IMR-90 (cell line): ENCODE measurements around the gene TOMM6. TPM values are rescaled to one million over a fixed set of nuclear protein-coding genes. Genes with fewer than 3 reads are reported as not detected.

Experiments
- ATAC-seq: fragments of 200-7000 bp; cut with Tn5 transposase; 2 replicates; pipeline ENCODE4 v1.9.1; 2020; ENCODE audit warnings: low read depth, mild to moderate bottlenecking, moderate library complexity
- BruUV-seq: library from RNA; stranded (reverse); fragments of 400-500 nt; replicated peaks from 2 replicates; lab custom pipeline; 2021; lab: Mats Ljungman, UMichigan
- CTCF ChIA-PET: fragments of 300-600 bp; formaldehyde crosslinking; extraction: SDS; loops from one replicate; lab custom pipeline; 2021; ENCODE audit warnings: antibody characterized with exemption; lab: Yijun Ruan, JAX
- POLR2A ChIA-PET: fragments of 300-600 bp; sonication (Branson Sonifier 250); formaldehyde crosslinking; loops from one replicate; lab custom pipeline; 2022; ENCODE audit warnings: antibody characterized with exemption; ENCODE audit not compliant: unreplicated experiment; lab: Charles Lee
- DNase-seq: peaks from one replicate; pipeline ENCODE4 v3.0.0; 2013
- H2AFZ ChIP-seq: replicated peaks from 2 replicates; pipeline ENCODE3; 2013; ENCODE audit warnings: low read length, mild to moderate bottlenecking; ENCODE audit not compliant: poor library complexity
- H2AK5ac ChIP-seq: 2 replicates; pipeline ENCODE4 v1.6.1; 2013; ENCODE audit warnings: low read depth, low read length, inconsistent platforms
- H2AK9ac ChIP-seq: replicated peaks from 2 replicates; pipeline ENCODE3; 2013; ENCODE audit warnings: mild to moderate bottlenecking, low read depth, low read length, moderate library complexity; ENCODE audit not compliant: poor library complexity
- H2BK120ac ChIP-seq: 2 replicates; pipeline ENCODE4 v1.6.1; 2013; ENCODE audit warnings: low read depth, low read length, inconsistent platforms
- H2BK15ac ChIP-seq: 3 replicates; pipeline ENCODE4 v1.6.1; 2013; ENCODE audit warnings: low read depth, low read length, inconsistent platforms
- H2BK20ac ChIP-seq: 2 replicates; pipeline ENCODE4 v1.6.1; 2013; ENCODE audit warnings: low read depth, mild to moderate bottlenecking, inconsistent platforms, low read length, moderate library complexity
- H2BK5ac ChIP-seq: 2 replicates; pipeline ENCODE4 v1.6.1; 2013; ENCODE audit warnings: mild to moderate bottlenecking, low read depth, low read length, inconsistent platforms; ENCODE audit not compliant: poor library complexity, severe bottlenecking
- H3K14ac ChIP-seq: replicated peaks from 2 replicates; pipeline ENCODE4 v1.6.1; 2013; ENCODE audit warnings: low read depth, low read length, inconsistent platforms
- H3K18ac ChIP-seq: 2 replicates; pipeline ENCODE4 v1.6.1; 2013; ENCODE audit warnings: low read depth, low read length, control low read depth
- H3K23ac ChIP-seq: 2 replicates; pipeline ENCODE4 v1.6.1; 2013; ENCODE audit warnings: low read depth, low read length, inconsistent platforms
- H3K27ac ChIP-seq: 2 replicates; pipeline ENCODE4 v1.5.1; 2013; ENCODE audit warnings: mild to moderate bottlenecking, control low read depth, low read length; ENCODE audit not compliant: insufficient read depth
- H3K27me3 ChIP-seq: 2 replicates; pipeline ENCODE4 v1.6.1; 2013; ENCODE audit warnings: low read length; ENCODE audit not compliant: control insufficient read depth, insufficient read depth
- H3K36me3 ChIP-seq: 2 replicates; pipeline ENCODE4 v1.6.1; 2013; ENCODE audit warnings: low read length, mixed read lengths; ENCODE audit not compliant: control insufficient read depth, insufficient read depth
- H3K4ac ChIP-seq: 2 replicates; pipeline ENCODE4 v1.6.1; 2013; ENCODE audit warnings: low read depth, low read length, inconsistent platforms
- H3K4me1 ChIP-seq: 2 replicates; pipeline ENCODE4 v1.6.1; 2013; ENCODE audit warnings: low read length, mixed read lengths; ENCODE audit not compliant: control insufficient read depth, insufficient read depth
- H3K4me2 ChIP-seq: 2 replicates; pipeline ENCODE4 v1.6.1; 2013; ENCODE audit warnings: low read depth, mild to moderate bottlenecking, control low read depth, low read length, moderate library complexity
- H3K4me3 ChIP-seq: 2 replicates; pipeline ENCODE4 v1.5.1; 2013; ENCODE audit warnings: low read depth, mild to moderate bottlenecking, control low read depth, low read length, moderate library complexity; ENCODE audit not compliant: insufficient read depth
- H3K56ac ChIP-seq: 2 replicates; pipeline ENCODE4 v1.6.1; 2013; ENCODE audit warnings: low read length, inconsistent platforms; ENCODE audit not compliant: insufficient read depth; ENCODE audit errors: extremely low read depth
- H3K79me1 ChIP-seq, 2 experiments: 2 replicates each; pipeline ENCODE4 v1.6.1; 2013; ENCODE audit warnings: low read length in 2 of 2, inconsistent platforms in 1 of 2, low read depth in 1 of 2
- H3K9ac ChIP-seq: 2 replicates; pipeline ENCODE4 v1.6.1; 2013; ENCODE audit warnings: low read depth, low read length, control low read depth
- H3K9me1 ChIP-seq: 2 replicates; pipeline ENCODE4 v1.6.1; 2013; ENCODE audit warnings: low read length, inconsistent platforms; ENCODE audit not compliant: insufficient read depth
- H3K9me3 ChIP-seq: 2 replicates; pipeline ENCODE4 v1.6.1; 2013; ENCODE audit warnings: low read length; ENCODE audit not compliant: control insufficient read depth, insufficient read depth
- H4K20me1 ChIP-seq: 2 replicates; pipeline ENCODE4 v1.6.1; 2013; ENCODE audit warnings: low read length, inconsistent platforms; ENCODE audit not compliant: insufficient read depth
- H4K5ac ChIP-seq: 2 replicates; pipeline ENCODE4 v1.6.1; 2013; ENCODE audit warnings: mild to moderate bottlenecking, low read depth, low read length, control low read depth
- H4K8ac ChIP-seq, 2 experiments: 2 replicates each; pipeline ENCODE4 v1.6.1; 2013; ENCODE audit warnings: low read depth in 2 of 2, low read length in 2 of 2, control low read depth in 1 of 2, inconsistent platforms in 1 of 2
- H4K91ac ChIP-seq: 2 replicates; pipeline ENCODE4 v1.6.1; 2013; ENCODE audit warnings: low read depth, low read length, inconsistent platforms; ENCODE audit not compliant: insufficient read depth
- CEBPB ChIP-seq: IDR thresholded peaks from 2 replicates; pipeline ENCODE4 v1.6.1; 2012; ENCODE audit warnings: low read depth, low read length, improper control_type of control experiment
- CHD1 ChIP-seq: IDR thresholded peaks from 2 replicates; pipeline ENCODE4 v1.6.1; 2012; ENCODE audit warnings: low read depth, low read length, improper control_type of control experiment
- FOS ChIP-seq: fragments of 150-350 bp; IDR thresholded peaks from 2 replicates; pipeline ENCODE4 v1.6.1; 2016; ENCODE audit warnings: low read depth, low read length
- MAZ ChIP-seq: IDR thresholded peaks from 2 replicates; pipeline ENCODE4 v1.6.1; 2012; ENCODE audit warnings: low read depth, mild to moderate bottlenecking, low read length, improper control_type of control experiment, moderate library complexity, borderline replicate concordance
- POLR2A ChIP-seq: IDR thresholded peaks from 2 replicates; pipeline ENCODE4 v1.6.1; 2012; ENCODE audit warnings: mild to moderate bottlenecking, low read depth, low read length
- WGBS, 2 experiments: methylation state at CpG; one replicate each; pipeline versions ENCODE4 v1.1.5 to v1.1.7; 2013; ENCODE audit warnings: missing lambda C conversion rate in 2 of 2; ENCODE audit not compliant: insufficient read length in 1 of 2; ENCODE audit errors: extremely low coverage in 2 of 2; 5-methylcytosine and 5-hydroxymethylcytosine counted together
- dilution Hi-C: fragments of 300-500 bp; cut with HindIII; formaldehyde crosslinking; loops from one replicate; pipeline ENCODE4 v1.14.3; 2018; ENCODE audit warnings: low sequenced_read_pairs; ENCODE audit not compliant: unreplicated experiment
- in situ Hi-C: fragments of 300-500 bp; cut with MboI; formaldehyde crosslinking; loops from 3 replicates; pipeline ENCODE4 v1.14.3; 2019; ENCODE audit warnings: low sequenced_read_pairs, inconsistent platforms, mixed read lengths
- intact Hi-C: fragments of 100-400 bp; cut with micrococcal nuclease; formaldehyde crosslinking; loops from 2 replicates; pipeline ENCODE4 v1.10.0; 2022
- polyA plus RNA-seq, 3 experiments: library from polyadenylated mRNA; depleted of rRNA; stranded (reverse); fragments of >200 nt; gene quantifications; 2 replicates each; pipeline ENCODE4 v1.2.3, GENCODE V29; 2012; ENCODE audit warnings: low replicate concordance in 1 of 3
- total RNA-seq: library from RNA; depleted of rRNA; stranded (reverse); fragments of >200 nt; gene quantifications from 2 replicates; pipeline ENCODE4 v1.2.3, GENCODE V29; 2012
- TF ChIP-seq, protein P1 (sequence below): fragments of 150-350 bp; IDR thresholded peaks from 2 replicates; pipeline ENCODE4 v1.6.1; 2016; ENCODE audit warnings: low read depth, mild to moderate bottlenecking, low read length, moderate library complexity, borderline replicate concordance

The TOMM6 gene
- total and polyA plus RNA-seq, 2 of the 4 experiments (the other 2 are of a cell fraction): 128 to 227 TPM

DNA sequence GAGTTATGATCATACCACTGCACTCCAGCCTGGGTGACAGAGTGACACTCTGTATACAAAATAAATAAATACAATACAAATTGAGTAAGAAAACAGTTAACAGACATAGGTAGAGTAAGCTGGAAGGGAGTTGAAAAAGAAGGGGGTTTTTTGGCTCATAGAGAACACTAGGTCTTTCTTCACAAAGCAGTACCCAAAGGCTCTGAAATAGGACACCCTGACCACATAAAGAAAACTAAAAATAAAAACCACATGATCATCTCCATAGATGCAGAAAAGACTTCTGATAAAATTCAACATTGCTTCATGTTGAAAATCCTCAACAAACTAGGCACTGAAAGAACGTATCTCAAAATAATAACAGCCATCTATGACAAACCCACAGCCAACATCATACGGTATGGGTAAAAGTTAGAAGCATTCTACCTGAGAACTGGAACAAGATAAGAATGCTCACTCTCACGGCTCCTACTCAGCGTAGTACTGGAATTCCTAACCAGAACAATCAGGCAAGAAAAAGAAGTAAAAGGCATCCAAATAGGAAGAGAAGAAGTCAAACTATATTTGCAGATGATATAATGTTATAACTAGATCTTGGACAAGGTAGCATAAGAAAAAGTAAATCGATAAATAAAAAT lies 48.6 kb downstream of the TOMM6 start:
- Histone ChIP-seq H3K4me1 (no peaks in the 10 kb centered on the region; the same call in 1 of the 2 replicates), H3K27me3 (no peaks in the 10 kb centered on the region), H2BK20ac (no peak overlapping the region), H3K9me3 (no peaks in the 10 kb centered on the region), H3K23ac (no peak overlapping the region), H3K18ac (no peak overlapping the region), H4K5ac (no peak overlapping the region), H3K9ac (no peak overlapping the region), H4K20me1 (no peaks in the 10 kb centered on the region), H3K27ac (no peak overlapping the region), H3K9me1 (no peaks in the 10 kb centered on the region; the same call in 1 of the 2 replicates), H3K56ac (no peak overlapping the region), H2BK120ac (no peak overlapping the region), H3K14ac (no peak overlapping the region), H2AK9ac (no peak overlapping the region), H3K79me1 (peaks cover 0 to 5% of the 10 kb centered on the region in 2 experiments; a peak in 3 of 4 replicates), H2BK15ac (no peak overlapping the region), H3K4me3 (no peak overlapping the region), H3K36me3 (no peaks in the 10 kb centered on the region), H2BK5ac (no peak overlapping the region), H3K4ac (no peak overlapping the region), H3K4me2 (no peak overlapping the region), H2AFZ (no peak overlapping the region), H4K8ac (no peak overlapping the region), H4K91ac (no peak overlapping the region), H2AK5ac (no peak overlapping the region)
- in situ Hi-C loops (no loop called here), intact Hi-C loops (no loop called here), dilution Hi-C loops (no loop called here)
- TF ChIP-seq CEBPB (no peak), FOS (no peak), MAZ (no peak), CHD1 (no peak), POLR2A (no peak)
- TF ChIP-seq, protein P1, sequence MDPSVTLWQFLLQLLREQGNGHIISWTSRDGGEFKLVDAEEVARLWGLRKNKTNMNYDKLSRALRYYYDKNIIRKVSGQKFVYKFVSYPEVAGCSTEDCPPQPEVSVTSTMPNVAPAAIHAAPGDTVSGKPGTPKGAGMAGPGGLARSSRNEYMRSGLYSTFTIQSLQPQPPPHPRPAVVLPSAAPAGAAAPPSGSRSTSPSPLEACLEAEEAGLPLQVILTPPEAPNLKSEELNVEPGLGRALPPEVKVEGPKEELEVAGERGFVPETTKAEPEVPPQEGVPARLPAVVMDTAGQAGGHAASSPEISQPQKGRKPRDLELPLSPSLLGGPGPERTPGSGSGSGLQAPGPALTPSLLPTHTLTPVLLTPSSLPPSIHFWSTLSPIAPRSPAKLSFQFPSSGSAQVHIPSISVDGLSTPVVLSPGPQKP: no peak
- BruUV-seq: no TSS peak
- ChIA-PET CTCF (no interaction called here), POLR2A (no interaction called here)
- no CpG with 5 or more reads among the region's 5 CpGs for WGBS, 2 experiments
- peak; percentile 41 for DNase-seq
- ATAC-seq: no peak; the same call in 1 of the 2 replicates
